GM10248 (cell line): ENCODE data around the gene RAB40C.

ENCODE experiments used
- CTCF ChIA-PET: fragments of 300-600 bp; sonication (Branson Sonifier 250); formaldehyde crosslinking; extraction: SDS; loops from one replicate; lab custom pipeline; 2021; ENCODE audit warnings: antibody characterized with exemption; lab: Yijun Ruan, JAX
- POLR2A ChIA-PET: fragments of 350-650 bp; sonication (Branson Sonifier 250); formaldehyde crosslinking; extraction: SDS; loops from one replicate; lab custom pipeline; 2020; ENCODE audit warnings: antibody characterized with exemption; lab: Yijun Ruan, JAX
- DNase-seq: peaks from one replicate; pipeline ENCODE4 v3.0.0; 2012; ENCODE audit errors: extremely low spot score
- TF ChIP-seq, protein P1 (sequence below): IDR thresholded peaks from 2 replicates; pipeline ENCODE4 v1.5.1; 2012; ENCODE audit warnings: mild to moderate bottlenecking, low read depth; ENCODE audit errors: extremely low read depth, missing control alignments, control extremely low read depth

The RAB40C gene

DNA sequence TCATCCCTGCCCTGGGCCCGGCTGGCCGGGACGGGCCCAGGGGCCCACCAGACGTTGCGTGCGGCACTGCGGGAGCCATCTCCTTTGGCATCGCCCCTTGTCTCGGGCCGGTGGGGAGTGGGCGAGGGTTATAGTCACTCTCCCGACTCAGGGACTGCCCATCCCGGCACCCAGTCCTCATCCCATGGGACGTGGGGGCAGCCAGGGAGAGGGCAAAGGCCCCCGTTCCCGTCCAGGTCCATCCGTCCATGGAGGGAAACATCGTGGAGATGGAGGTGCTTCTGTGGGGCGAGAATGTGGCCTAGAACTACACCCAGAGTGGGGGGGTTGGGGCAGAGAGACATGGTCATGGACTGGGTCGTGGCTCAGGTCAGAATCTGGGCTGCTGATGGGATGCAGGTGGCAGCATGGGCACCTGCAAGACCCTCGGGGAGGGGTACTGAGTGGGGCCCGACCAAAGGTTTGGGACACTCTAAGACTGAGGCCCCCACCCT, 56.9 kb downstream of the RAB40C start:
- TF ChIP-seq, protein P1, sequence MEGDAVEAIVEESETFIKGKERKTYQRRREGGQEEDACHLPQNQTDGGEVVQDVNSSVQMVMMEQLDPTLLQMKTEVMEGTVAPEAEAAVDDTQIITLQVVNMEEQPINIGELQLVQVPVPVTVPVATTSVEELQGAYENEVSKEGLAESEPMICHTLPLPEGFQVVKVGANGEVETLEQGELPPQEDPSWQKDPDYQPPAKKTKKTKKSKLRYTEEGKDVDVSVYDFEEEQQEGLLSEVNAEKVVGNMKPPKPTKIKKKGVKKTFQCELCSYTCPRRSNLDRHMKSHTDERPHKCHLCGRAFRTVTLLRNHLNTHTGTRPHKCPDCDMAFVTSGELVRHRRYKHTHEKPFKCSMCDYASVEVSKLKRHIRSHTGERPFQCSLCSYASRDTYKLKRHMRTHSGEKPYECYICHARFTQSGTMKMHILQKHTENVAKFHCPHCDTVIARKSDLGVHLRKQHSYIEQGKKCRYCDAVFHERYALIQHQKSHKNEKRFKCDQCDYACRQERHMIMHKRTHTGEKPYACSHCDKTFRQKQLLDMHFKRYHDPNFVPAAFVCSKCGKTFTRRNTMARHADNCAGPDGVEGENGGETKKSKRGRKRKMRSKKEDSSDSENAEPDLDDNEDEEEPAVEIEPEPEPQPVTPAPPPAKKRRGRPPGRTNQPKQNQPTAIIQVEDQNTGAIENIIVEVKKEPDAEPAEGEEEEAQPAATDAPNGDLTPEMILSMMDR = no peak
- CTCF ChIA-PET = interaction anchor here (1.4 to 8.2 kb wide), 2 partner anchors 16 to 21 kb away, joined by 3 to 57 read pairs; no protein-coding TSS in a partner anchor
- POLR2A ChIA-PET = no interaction called here
- DNase-seq = no peak

DNA sequence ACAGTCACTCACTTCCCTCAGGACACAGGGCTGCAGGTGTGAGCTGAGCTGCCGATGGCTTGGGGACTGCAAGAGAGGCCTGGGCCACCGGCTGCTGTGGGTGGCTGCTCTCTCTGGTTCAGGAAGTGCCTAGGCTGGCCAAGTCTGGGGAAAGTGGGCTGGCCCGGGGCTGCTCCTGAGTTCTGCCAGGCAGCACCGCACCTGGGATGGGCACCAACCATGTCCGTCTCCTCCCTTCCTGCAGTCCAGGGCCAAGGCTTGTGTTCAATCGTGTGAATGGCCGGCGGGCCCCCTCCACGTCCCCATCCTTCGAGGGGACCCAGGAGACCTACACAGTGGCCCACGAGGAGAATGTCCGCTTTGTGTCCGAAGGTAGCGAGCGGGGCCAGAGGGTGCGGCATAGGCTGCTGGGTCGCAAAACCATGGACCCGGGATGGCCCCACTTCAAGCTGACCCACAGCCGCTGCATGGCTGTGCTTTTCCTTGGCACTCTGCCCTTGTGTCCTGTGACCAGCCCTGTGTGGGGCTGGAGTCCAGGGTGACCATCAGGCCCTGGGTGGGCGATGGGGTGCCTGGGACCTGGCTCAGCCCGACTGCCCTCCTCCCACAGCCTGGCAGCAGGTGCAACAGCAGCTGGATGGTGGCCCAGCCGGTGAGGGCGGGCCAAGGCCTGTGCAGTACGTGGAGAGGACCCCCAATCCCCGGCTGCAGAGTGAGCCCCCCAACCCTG, 57.5 kb downstream of the RAB40C start:
- ChIA-PET CTCF (interaction anchor here (1.1 to 8.2 kb wide), 7 partner anchors 10 to 247 kb away, joined by 3 to 57 read pairs (median 5); partner anchors contain the start of gene METTL26), POLR2A (interaction anchor here (0.6 kb wide), 1 partner anchor 37 kb away, joined by 3 read pairs; the partner anchor contains the start of gene JMJD8)
- no peak for DNase-seq
- TF ChIP-seq, protein P1 = no peak

DNA sequence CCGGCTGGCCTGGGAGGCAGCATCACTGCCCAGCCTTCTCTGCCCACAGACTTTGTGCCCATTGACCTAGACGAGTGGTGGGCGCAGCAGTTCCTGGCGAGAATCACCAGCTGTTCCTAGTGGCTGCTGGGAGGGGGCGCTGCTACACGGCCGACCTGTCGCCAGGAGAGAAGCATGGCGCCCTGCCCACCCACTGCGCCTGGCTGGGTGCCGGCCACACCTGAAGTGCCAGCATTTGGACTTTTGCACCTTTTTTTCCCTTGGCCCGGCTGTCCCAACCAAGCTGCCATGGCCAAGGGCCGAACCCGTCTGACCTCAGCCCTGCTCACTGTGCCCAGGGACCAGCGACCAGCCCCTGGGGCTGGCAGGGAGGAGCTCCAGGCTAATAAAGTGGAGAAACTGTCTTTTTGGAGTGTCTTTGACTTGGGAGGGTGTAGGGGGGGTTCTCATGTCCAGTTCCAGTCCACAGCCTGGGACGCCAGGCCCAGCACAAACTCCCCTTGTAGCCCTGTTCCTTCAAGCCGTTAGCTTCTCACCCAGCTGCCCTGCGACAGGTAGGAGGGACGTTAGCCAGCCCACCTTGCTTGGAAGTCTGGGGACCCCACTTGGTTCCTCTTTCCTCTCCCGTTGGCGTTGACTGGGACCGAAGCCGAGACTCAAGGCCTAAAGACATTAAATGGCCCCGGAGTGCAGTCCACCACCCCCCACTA, 58.4 kb downstream of the RAB40C start:
- ChIA-PET CTCF (interaction anchor here (0.9 to 8.2 kb wide), 9 partner anchors 9 to 248 kb away, joined by 3 to 57 read pairs (median 4); partner anchors contain the start of genes METTL26 and STUB1), POLR2A (interaction anchor here (0.6 kb wide), 1 partner anchor 36 kb away, joined by 3 read pairs; the partner anchor contains the start of gene JMJD8)
- TF ChIP-seq, protein P1 = peak; percentile 93
- peak; percentile 72 for DNase-seq

DNA sequence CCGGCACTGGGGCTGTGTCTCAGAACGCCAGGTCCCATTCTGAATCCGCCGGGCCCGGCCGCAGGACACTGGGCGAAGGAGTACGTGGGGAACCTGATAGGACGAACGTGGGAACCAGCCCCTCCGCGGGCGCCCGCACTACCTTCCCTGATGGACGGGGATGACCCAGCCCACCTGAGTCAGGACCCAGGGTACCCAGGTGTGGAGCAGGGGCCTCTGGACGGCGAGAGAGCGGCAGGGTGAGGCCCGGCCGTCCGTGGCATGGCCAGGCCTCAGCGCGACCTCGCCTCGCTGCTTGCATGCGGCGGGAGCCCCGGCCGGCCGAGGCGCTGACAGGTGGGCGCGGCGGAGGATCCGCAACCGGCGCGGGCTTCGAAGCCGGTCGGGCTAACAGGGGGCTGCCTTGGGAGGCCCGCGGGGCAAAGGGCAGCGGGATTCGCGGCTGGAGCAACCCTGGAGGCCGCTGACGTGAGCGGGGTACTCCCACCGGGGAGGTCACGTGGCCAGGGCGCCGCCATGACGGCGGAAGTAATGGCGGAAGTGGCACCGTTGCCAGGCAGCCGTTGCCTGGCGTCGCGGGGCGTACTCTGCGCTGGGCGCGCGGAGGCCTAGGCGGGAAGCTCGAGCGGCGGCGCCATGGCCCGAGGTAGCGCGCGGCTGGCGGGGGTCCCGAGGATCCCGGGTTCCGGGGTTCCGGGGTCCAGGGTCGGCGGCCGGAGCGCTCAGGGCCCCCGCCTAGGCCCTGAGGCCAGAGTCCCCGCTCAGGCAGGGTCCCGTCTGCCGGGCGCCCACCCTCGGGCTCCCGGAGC, 59.1 kb downstream of the RAB40C start, which contains the start of gene WDR90:
TSS of gene WDR90 (plus strand) at position 585 of the 809 bp plus-strand sequence. CDS start at position 637, 52 bp downstream.
- ChIA-PET POLR2A (interaction anchor here (0.8 to 0.9 kb wide), 2 partner anchors 16 to 78 kb away, joined by 3 to 4 read pairs; no protein-coding TSS in a partner anchor), CTCF (interaction anchor here (0.9 to 8.2 kb wide), 10 partner anchors 8 to 248 kb away, joined by 3 to 57 read pairs (median 4); partner anchors contain the start of genes METTL26, RHOT2 and STUB1)
- TF ChIP-seq, protein P1 = no peak
- DNase-seq = peak; percentile 96

DNA sequence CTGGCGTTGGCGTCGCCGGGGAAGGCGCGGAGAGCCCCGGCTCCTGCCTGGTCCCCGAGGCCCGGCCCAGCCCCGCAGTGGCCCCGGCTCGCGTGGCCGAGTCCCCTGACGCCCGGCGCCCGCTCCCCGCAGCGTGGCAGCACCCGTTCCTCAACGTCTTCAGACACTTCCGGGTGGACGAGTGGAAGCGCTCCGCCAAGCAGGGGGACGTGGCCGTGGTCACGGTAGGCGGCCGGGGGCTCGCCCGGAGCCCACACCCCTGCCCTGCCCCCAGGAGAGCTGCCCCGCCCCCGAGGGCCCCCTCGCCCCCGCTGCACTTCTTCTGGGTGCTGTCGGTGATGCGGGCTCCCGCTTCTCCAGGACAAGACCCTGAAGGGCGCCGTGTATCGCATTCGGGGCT, 59.8 kb downstream of the RAB40C start:
- DNase-seq = no peak
- ChIA-PET CTCF (interaction anchor here (1.5 to 8.2 kb wide), 5 partner anchors 13 to 32 kb away, joined by 3 to 57 read pairs (median 8); partner anchors contain the start of genes METTL26, RHOT2 and STUB1), POLR2A (interaction anchor here (0.8 to 0.9 kb wide), 2 partner anchors 15 to 79 kb away, joined by 3 to 4 read pairs; no protein-coding TSS in a partner anchor)
- TF ChIP-seq, protein P1 = no peak
